ENCODE results near the gene WDR3.

The WDR3 gene

GRCh38 chr1:117959364-117959763 is 29.8 kb downstream of the WDR3 start:
- no peak for DNase-seq

- no peak for DNase-seq
Measured at GRCh38 chr1:117964290-117965038, 34.9 kb downstream of the WDR3 start.

GRCh38 chr1:117967477-117967876 is 37.9 kb downstream of the WDR3 start:
- DNase-seq = no peak

GRCh38 chr1:117967881-117968280 is 38.3 kb downstream of the WDR3 start:
- DNase-seq = no peak

- no peak for DNase-seq
Measured at GRCh38 chr1:117970252-117970651, 40.7 kb downstream of the WDR3 start.

- DNase-seq = no peak
Measured at GRCh38 chr1:117971777-117972176, 42.2 kb downstream of the WDR3 start.

- no peak for DNase-seq
Measured at GRCh38 chr1:117976381-117976780, 46.8 kb downstream of the WDR3 start.

- no peak for DNase-seq
Measured at GRCh38 chr1:117981455-117982192, 52.1 kb downstream of the WDR3 start.

- DNase-seq = no peak
Measured at GRCh38 chr1:117985239-117985638, 55.7 kb downstream of the WDR3 start.

- DNase-seq = no peak
Measured at GRCh38 chr1:117985973-117986372, 56.4 kb downstream of the WDR3 start.

GRCh38 chr1:118004312-118004711 is 74.8 kb downstream of the WDR3 start:
- DNase-seq = no peak

GRCh38 chr1:118007391-118007790 is 77.9 kb downstream of the WDR3 start:
- DNase-seq = no peak

- no peak for DNase-seq
Measured at GRCh38 chr1:118008011-118008410, 78.5 kb downstream of the WDR3 start.

GRCh38 chr1:118012515-118013124 is 83.1 kb downstream of the WDR3 start:
- no peak for DNase-seq

- DNase-seq = no peak
Measured at GRCh38 chr1:118013336-118013735, 83.8 kb downstream of the WDR3 start.

- DNase-seq = no peak
Measured at GRCh38 chr1:118013938-118014337, 84.4 kb downstream of the WDR3 start.
